NCI-H1694 (cell line): Measurements from ENCODE around the gene TADA3.
A peak's percentile ranks its signal among the peaks of the same experiment; 100 is the strongest.
"Not testable (repeated sequence)": the region's sequence is repeated elsewhere in the genome, so short reads cannot be mapped to it uniquely, and the experiment has no call there.

Source experiments
- DNase-seq: peaks from one replicate; lab custom pipeline; 2025; lab: John Stamatoyannopoulos, UW

The TADA3 gene

GRCh38 chr3:9783954-9784353 lies 8.3 kb downstream of the TADA3 start:
- DNase-seq = no peak

- no peak for DNase-seq
Measured at GRCh38 chr3:9782770-9783169, 9.5 kb downstream of the TADA3 start.

GRCh38 chr3:9781978-9782603 lies 10.2 kb downstream of the TADA3 start:
- DNase-seq = no peak

- no peak for DNase-seq
Measured at GRCh38 chr3:9781551-9781950, 10.7 kb downstream of the TADA3 start.

DNA sequence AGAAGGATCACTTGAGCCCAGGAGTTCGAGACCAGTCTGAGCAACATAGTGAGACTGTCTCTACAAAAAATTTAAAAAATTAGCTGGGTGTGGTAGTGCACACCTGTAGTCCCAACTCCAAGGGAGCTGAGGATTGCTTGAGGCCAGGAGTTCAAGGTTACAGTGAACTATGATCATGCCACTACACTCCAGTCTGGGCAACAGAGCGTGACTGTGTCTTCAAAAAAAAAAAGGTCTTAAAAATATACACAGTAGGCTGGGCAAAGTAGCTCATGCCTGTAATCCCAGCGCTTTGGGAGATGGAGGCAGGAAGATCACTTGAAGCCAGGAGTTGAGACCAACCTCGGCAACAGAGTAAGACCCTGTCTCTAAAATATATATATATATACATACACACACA lies 11.4 kb downstream of the TADA3 start:
- DNase-seq = no peak

DNA sequence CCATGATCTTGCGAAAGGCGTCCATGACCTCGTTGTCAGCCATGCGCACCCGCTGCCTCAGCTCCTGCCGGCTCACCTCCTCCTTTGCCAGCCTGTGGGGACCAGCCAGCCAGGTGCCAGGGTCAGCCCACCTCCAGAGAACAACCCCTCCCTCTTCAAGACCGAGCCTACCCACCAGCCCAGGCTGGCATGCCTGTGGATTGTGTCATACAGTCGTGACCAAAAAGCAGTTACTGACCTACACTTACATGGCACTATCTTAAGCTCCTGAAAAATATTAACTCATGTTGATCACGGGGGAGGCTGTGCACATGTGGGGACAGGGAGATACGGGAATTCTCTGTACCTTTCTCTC lies 11.8 kb downstream of the TADA3 start:
- DNase-seq = no peak

DNA sequence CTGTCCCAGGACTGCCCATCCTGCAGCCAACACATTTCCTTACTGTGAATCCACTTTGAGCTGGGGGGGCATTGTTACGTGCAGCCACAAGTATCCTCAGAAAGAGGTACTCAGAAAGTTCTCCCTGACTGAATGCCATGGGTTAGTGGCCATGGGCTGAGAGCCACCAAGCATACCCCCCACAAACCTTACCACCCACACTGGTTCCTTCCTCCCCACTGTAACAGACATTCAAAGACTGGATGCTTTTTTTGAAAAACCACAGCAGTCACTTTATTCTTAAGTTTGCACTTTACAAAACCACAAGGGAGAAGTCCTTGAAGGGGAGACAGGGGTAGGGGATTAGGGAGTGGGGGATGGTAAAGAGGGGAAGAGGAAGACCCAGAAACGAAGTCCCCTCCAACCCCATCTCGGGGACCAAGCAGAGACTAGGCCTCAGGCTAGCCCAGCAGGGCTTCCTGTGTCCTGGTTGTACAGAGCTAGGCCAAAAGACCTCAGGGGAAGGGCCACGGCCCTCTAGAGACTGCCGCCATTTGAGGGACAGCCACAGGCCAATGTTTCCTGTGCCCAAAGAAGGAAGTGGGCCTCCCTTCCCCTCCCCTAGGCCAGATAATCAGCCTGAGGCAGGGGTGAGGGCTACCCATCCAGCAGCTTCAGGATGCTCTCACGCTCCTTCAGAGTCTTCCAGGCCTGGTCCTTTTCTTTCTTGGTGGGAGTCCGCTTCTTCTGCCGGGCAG lies 12.4 kb downstream of the TADA3 start:
- no peak for DNase-seq

DNA sequence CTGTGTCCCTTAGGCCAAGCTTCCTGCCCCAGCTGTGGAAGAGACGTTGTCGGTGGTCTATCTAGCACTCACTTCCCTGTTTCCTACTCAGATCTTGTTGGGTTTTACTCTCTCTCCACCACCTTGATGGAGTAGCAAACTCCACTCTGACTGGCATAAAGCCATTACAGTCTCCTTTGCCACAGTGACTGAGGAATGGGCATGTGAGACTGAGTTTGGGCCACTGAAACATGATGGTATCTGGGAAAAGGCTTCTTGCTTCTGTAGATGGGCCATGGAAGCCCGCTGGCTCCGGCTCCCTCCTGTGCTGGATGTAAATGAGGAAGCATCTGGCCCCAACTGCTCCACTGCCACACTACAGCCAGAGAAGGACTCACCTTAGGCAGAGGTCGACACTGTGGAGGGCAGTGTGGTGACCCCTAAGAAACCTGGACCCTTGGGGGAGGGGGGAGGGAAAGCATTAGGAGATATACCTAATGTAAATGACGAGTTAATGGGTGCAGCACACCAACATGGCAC lies 13.1 kb downstream of the TADA3 start:
- DNase-seq = no peak

- no peak for DNase-seq
Measured at GRCh38 chr3:9778143-9779074, 13.9 kb downstream of the TADA3 start.

DNA sequence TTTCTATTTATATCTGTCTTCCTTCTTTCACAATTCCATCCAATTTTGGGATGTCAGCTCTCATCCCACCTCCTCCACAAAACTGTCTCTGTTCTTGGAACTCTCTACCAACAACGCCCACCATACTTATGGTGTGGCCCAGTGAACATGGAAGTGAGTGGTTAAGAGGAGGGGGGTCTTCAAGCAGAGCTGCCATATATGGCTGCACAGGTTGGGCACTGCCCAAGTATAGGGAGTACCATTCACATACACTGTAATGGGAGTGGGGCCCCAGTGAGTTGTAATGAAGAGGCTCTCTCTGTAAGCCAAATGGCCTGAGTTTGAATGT lies 14.6 kb downstream of the TADA3 start:
- DNase-seq = no peak

DNA sequence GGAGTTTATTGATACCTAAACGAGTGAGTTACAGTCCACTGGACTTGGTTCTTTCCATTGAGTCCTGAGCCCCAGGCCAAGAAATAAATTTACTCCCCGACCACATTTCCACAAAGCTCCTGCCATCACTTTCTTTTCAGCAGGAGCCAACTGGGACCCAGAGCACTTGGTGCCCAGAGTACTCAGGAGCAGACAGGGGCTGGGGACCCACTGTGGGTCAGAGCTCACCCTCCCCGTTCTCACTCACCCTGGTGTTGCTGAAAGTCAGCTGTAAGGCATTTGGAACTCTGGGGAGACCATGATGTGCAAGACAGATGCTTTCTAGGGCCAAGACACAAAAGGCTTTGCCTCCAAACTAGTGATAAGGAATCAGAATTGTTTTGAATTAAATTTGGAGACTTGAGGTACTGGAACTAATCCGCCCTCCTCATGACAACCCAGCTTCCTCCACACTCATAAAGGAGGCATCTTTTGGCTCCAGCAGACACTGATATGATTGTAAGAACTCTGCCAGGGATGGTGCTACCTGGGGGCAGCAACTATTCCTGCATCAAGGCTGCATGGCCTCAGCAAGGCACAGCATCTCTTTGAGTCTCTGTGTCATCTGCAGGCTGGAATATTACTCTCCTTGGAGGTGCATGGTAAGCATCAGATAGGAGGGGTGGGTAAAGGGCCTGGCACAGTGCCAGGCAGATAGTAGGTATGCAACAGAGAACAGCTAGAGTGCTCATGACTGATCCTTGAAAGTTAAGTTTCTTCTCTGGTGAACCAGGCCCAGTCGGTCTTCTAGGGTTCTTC lies 15.2 kb downstream of the TADA3 start:
- no peak for DNase-seq

DNA sequence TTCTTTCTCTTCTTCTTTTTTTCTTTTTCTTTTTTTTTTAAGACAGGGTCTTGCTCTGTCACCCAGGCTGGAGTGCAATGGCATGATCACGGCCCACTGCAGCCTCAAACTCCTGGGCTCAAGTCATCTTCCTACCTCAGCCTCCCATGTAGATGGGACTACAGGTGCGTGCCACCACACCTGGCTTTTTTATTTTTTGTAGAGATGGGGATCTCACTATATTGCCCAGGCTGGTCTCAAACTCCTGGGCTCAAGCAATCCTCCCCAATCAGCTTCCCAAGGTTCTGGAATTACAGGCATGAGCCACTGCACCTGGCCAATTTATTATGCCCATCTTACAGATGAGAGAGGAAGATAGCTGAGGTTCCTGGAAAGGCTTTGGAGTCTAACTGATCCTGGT lies 21.3 kb downstream of the TADA3 start:
- DNase-seq = not testable (repeated sequence)

GRCh38 chr3:9770276-9770812 lies 21.9 kb downstream of the TADA3 start:
- no peak for DNase-seq

- DNase-seq = peak; percentile 10
Measured at GRCh38 chr3:9769426-9770275, 22.6 kb downstream of the TADA3 start, which contains the start of gene CAMK1. CAMK1 (minus strand) TSS chr3:9769947; CDS start chr3:9767749, 2,198 bp downstream.

GRCh38 chr3:9769012-9769411 lies 23.3 kb downstream of the TADA3 start:
- no peak for DNase-seq

GRCh38 chr3:9768141-9768775 lies 24.0 kb downstream of the TADA3 start:
- no peak for DNase-seq

DNA sequence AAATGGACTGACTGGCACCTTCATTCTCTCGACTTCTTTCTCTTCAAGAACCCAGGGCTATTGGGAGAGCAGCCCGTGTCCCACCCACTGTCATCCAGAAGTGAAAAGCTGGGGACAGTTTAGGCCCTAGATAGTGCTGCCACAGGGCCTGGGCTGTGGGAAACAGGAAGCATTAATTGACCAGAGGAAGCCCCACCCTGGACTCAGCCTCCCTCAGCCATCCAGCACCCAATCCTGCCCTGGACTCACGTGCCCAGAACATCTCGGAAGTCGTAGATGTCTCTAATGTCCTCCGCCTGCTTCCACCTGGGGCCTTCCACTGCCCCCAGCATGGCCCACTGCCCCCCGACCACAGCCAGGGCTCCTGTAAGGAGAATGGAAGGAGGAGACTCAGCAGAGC lies 24.9 kb downstream of the TADA3 start:
- no peak for DNase-seq

- DNase-seq = no peak
Measured at GRCh38 chr3:9765865-9766264, 26.4 kb downstream of the TADA3 start.

DNA sequence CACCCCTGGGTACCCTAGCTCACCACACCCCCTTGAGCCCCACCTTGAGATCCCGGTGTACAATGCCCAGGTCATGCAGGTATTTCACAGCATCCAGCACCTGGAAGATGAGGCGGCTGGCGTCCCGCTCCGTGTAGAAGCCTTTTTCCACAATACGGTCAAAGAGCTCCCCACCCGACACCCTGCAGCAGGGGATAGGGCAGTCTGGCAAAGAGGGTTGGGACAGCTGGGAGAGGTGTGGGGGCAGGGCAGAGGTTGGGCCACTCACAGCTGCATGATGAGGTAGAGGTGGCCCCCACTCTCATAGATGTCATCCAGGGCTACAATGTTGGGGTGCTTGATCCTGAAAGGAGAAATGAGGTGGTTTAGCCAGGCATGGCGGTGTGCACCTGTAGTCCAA lies 29.4 kb downstream of the TADA3 start:
- no peak for DNase-seq

GRCh38 chr3:9761919-9762318 lies 30.4 kb downstream of the TADA3 start:
- DNase-seq = no peak
